GM12878 (cell line): Measurements from ENCODE around the gene ESRRB. TPM values are rescaled to one million over a fixed set of nuclear protein-coding genes. Genes with fewer than 3 reads are reported as not detected.

Source experiments
- KLF5 ChIP-seq: fragments of 450-650 bp; IDR thresholded peaks from 2 replicates; pipeline ENCODE4 v1.6.1; 2014; ENCODE audit warnings: mild to moderate bottlenecking; ENCODE audit not compliant: partially characterized antibody
- NFXL1 ChIP-seq: fragments of 450-650 bp; IDR thresholded peaks from 2 replicates; pipeline ENCODE4 v1.6.1; 2017; ENCODE audit warnings: antibody characterized with exemption, mild to moderate bottlenecking, borderline replicate concordance
- NR2C1 ChIP-seq: fragments of 450-650 bp; IDR thresholded peaks from 2 replicates; pipeline ENCODE4 v1.6.1; 2017; ENCODE audit warnings: antibody characterized with exemption, mild to moderate bottlenecking, moderate library complexity
- RAD51 ChIP-seq: fragments of 450-650 bp; IDR thresholded peaks from 2 replicates; pipeline ENCODE4 v1.6.1; 2016; ENCODE audit warnings: moderate library complexity, mild to moderate bottlenecking, inconsistent platforms
- ZNF384 ChIP-seq: IDR thresholded peaks from 2 replicates; pipeline ENCODE4 v1.6.1; 2012; ENCODE audit warnings: low read depth, mild to moderate bottlenecking, low read length, improper control_type of control experiment, borderline replicate concordance
- polyA plus RNA-seq, 11 experiments: library from polyadenylated mRNA; depleted of rRNA in 4 of 11; unstranded in 6 of 11; stranded (reverse) in 5 of 11; fragments of >200 nt; fragmentation: Nextera tagmentation in 4 of 11; fragmentation: Illumina TruSeq in 1 of 11; extraction: Ambion mirVana in 4 of 11; extraction: Trizol in 1 of 11; gene quantifications; 1 replicate in 1 of 11; 2 replicates in 10 of 11; pipeline versions ENCODE4 v1.2.1 to v1.2.3, GENCODE V29; 2011 to 2016; ENCODE audit warnings: inconsistent platforms in 2 of 11, missing spikeins in 2 of 11, low read depth in 1 of 11
- total RNA-seq, 4 experiments: library from RNA; depleted of rRNA in 3 of 4; stranded (reverse); fragments of >200 nt in 3 of 4; fragmentation: Illumina TruSeq in 1 of 4; extraction: Trizol in 1 of 4; gene quantifications; 2 replicates each; pipeline versions ENCODE4 v1.2.1 to v1.2.3, GENCODE V29; 2013 to 2021
- TF ChIP-seq, protein P1 (sequence below): fragments of 450-650 bp; formaldehyde crosslinking; IDR thresholded peaks from 2 replicates; pipeline ENCODE4 v1.4.0; 2022; ENCODE audit warnings: mild to moderate bottlenecking, moderate library complexity
- TF ChIP-seq, protein P2 (sequence below): IDR thresholded peaks from 2 replicates; pipeline ENCODE4 v1.6.1; 2011; ENCODE audit warnings: borderline replicate concordance, low read depth, mild to moderate bottlenecking, moderate library complexity, low read length; ENCODE audit not compliant: insufficient read depth, poor library complexity, severe bottlenecking

The ESRRB gene
- total and polyA plus RNA-seq, 10 of the 15 experiments (the other 5 are each of a cell fraction or from before 2014, with no cell fraction given), result 0.03 to 0.73 (median 0.11) TPM; not detected in 6

- TF ChIP-seq, protein P1, sequence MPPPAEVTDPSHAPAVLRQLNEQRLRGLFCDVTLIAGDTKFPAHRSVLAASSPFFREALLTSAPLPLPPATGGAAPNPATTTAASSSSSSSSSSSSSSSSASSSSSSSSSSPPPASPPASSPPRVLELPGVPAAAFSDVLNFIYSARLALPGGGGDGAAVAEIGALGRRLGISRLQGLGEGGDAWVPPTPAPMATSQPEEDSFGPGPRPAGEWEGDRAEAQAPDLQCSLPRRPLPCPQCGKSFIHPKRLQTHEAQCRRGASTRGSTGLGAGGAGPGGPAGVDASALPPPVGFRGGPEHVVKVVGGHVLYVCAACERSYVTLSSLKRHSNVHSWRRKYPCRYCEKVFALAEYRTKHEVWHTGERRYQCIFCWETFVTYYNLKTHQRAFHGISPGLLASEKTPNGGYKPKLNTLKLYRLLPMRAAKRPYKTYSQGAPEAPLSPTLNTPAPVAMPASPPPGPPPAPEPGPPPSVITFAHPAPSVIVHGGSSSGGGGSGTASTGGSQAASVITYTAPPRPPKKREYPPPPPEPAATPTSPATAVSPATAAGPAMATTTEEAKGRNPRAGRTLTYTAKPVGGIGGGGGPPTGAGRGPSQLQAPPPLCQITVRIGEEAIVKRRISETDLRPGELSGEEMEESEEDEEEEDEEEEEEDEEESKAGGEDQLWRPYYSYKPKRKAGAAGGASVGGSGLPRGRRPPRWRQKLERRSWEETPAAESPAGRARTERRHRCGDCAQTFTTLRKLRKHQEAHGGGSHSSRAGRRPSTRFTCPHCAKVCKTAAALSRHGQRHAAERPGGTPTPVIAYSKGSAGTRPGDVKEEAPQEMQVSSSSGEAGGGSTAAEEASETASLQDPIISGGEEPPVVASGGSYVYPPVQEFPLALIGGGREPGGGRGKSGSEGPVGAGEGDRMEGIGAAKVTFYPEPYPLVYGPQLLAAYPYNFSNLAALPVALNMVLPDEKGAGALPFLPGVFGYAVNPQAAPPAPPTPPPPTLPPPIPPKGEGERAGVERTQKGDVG (CRISPR knock-in tag), result no peak
- TF ChIP-seq, protein P2, sequence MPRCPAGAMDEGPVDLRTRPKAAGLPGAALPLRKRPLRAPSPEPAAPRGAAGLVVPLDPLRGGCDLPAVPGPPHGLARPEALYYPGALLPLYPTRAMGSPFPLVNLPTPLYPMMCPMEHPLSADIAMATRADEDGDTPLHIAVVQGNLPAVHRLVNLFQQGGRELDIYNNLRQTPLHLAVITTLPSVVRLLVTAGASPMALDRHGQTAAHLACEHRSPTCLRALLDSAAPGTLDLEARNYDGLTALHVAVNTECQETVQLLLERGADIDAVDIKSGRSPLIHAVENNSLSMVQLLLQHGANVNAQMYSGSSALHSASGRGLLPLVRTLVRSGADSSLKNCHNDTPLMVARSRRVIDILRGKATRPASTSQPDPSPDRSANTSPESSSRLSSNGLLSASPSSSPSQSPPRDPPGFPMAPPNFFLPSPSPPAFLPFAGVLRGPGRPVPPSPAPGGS, result no peak
- TF ChIP-seq ZNF384 (no peak), NR2C1 (no peak), NFXL1 (no peak), KLF5 (no peak), RAD51 (no peak)
These were observed 11.2 kb downstream of the ESRRB start (continued) for GRCh38 chr14:76386944-76387782.
